D341Med (cell line): Measurements from ENCODE around the gene C1QTNF6.

Experiments
- DNase-seq: peaks from one replicate; pipeline ENCODE4 v3.0.0; 2012; ENCODE audit warnings: low spot score

C1QTNF6 gene

GRCh38 chr22:37190262-37190780 is 2.3 kb upstream of the C1QTNF6 start:
- DNase-seq: no peak

- no peak for DNase-seq
These were observed 937 bp upstream of the C1QTNF6 start for GRCh38 chr22:37188901-37189466.

DNA sequence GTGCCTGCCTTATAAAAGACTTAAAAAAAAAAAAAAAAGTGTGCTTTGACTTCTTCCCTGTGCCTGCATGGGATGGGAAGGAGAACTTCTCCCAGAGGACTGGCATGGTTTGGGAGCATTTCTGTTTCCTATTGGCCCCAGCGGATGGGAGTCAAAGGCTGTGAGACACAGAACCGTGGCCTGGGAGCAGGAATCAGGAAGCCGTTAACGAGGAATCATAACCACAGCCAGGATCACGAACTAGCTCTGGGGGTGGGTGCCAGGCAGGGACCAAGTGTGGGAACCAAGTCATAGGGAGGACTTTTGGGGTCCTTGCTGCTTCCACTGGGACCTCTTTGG is 526 bp downstream of the C1QTNF6 start:
- no peak for DNase-seq

DNA sequence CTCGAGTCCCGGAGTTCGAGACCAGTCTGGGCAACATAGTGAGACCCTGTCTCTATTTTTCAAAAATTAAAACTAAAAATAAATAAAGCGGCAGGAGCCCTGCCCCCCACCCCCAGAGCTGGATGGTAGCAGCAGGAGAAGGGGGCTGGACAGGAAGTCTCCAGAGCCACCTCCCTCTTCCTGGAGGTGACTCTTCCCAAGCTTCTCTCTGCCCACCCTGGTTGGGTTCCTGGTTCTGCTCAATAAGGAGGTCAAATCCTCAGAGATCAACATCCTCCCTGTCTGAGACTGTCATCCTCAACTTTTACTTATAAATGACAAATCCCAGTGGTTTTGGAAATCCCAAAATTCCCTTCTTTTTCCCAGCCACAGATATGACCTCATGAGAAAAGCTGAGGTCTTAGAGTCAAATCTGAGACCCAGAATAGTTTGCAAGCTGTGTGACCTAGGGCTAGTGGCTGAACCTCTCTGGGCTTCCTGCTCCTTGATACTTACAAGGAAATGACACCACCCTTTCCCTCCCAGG is 987 bp downstream of the C1QTNF6 start:
- DNase-seq: no peak

DNA sequence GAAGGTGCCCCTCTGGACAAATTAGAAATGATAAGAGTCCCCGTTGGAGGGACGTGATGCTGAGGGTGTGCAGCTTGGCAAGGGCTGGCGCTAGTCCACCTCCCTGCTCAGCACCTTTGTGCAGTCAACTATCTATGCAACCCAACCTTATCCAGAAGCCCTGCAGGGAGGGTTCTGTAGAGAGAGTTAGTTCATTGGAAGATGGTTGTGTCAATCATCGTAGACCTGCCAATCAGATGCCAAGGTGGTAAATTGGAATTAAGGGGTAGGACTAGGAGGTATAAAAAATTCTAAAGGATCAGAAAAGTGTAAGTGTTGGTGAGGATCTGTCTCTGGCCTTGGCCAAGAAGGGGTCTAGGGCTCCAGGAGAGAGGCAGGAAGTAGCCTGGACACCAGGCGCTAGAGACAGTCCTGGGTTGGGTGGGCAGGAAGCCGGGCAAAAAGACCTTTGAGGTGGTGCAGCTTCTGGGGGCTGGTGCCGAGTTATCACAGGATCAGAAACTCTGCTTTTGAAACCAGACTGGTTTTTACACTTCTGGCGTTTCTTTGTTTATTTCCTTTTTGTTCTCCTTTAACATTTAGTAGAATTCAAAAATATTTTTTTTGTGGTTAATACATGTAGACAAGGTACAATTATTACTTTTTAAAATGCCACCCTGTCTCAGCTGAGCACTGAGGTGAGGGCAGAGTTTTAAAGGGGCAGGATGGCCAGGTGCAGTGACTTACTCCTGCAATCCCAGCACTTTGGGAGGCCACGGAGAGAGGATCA is 1.6 kb downstream of the C1QTNF6 start:
- no peak for DNase-seq

GRCh38 chr22:37185646-37186227 is 2.3 kb downstream of the C1QTNF6 start:
- no peak for DNase-seq

DNA sequence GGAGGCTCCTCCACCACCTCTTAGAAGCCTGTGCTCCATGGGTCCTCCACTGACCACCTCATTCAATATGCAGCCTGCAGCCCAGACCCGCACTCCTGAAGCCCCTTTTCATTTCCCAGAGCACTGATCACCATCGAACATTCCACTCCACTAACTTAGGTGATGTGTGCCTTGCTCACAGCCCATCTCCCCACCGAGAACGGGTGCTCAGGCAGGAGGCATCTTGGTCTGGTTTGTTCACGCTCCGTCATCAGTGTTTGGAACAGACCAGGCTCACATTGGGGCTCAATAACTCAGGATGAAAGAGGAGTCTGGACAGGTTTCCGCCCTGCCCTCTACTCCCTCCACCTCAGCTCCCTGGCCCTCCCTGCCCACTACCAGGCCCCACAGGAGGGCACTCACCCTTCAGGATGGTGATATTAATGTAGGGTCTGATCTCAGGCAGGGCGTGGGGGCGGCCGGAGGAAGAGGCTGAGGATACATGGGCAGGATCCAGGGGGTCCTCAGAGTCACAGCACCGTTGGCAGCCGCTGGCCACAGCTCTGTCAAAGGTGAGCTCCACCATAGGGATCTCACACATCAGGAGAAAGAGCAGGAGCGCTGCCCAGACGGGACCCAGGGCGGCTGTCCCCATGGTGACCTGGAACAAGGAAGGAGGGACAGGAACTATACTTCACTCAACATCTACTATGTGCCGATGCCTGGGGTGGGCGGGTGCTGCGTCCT is 3.1 kb downstream of the C1QTNF6 start:
- no peak for DNase-seq

GRCh38 chr22:37184380-37184755 is 3.7 kb downstream of the C1QTNF6 start:
- no peak for DNase-seq

- DNase-seq: no peak
These were observed 4.3 kb downstream of the C1QTNF6 start for GRCh38 chr22:37183432-37184379.

DNA sequence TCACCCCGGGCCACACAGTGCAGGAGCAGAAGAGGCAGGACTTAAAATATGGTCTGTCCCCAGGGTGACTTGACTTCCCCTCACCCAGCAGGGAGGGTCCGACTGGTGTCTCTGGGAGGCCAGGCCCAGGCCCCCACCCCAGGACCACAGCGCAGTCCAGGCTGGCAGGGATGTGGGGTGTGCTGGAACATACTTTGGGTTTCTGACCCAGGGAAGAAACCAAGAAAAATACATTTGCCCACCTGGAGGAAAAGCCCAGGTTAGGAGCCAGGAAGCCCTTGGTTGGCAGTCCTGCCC is 5.2 kb downstream of the C1QTNF6 start:
- no peak for DNase-seq

DNA sequence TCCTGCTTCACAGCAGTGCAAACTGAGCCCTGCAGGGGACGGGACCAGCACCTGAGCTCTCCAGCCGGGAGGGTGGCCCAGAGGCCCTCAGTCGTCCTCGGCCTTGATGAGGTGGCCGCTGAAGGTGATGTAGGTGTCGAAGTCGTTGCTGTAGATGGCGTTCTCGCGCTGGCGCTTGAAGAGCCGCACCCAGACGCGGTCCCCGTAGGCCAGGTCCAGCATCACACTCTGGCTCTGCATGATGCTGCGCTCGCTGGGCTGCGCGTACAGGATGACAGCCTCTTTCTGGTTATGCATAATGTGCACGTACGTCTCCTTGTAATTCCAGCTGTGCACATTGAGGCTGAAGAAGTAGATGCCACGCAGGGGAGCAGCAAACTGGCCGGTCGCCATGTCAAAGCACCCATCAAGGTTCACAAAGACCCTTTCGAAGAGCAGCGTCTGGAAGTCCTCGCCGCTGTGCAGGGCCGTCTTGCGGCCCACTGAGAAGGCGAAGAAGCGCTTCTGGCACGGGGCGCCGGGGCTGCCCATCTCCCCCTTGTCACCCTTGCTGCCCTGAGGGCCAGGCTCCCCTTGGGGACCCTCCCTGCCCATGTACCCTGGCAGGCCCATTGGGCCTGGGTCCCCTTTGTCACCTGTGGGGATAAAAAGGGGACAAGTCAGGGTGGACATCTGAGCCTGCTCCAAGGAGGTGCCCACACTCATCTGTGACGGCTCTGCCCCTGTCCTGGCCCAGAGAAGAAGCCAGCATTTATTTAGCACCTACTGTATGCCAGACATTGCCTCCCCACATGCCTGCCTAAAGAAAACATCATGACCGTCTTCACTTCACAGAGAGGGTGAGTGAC is 5.7 kb downstream of the C1QTNF6 start:
- DNase-seq: no peak

- no peak for DNase-seq
These were observed 6.4 kb downstream of the C1QTNF6 start for GRCh38 chr22:37181681-37182080.

GRCh38 chr22:37180531-37181231 is 7.4 kb downstream of the C1QTNF6 start:
- no peak for DNase-seq

- no peak for DNase-seq
These were observed 8.2 kb downstream of the C1QTNF6 start for GRCh38 chr22:37179622-37180420.

DNA sequence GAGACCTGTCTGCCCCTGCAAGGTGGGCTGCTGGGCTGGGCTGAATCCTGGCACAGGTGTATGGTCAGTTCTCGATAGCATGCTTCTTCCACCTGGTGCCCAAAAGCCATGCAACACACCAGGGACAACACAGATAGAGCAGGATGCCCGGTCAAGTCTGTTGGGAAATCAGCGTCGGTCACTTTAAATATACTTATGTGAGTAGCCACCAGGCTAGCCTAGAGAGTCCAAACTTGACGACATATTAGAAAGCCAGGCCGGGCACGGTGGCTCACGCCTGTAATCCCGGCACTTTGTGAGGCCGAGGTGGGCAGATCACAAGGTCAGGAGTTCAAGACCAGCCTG is 8.9 kb downstream of the C1QTNF6 start:
- no peak for DNase-seq

- no peak for DNase-seq
These were observed 9.5 kb downstream of the C1QTNF6 start for GRCh38 chr22:37178350-37179125.

- no peak for DNase-seq
These were observed 10.3 kb downstream of the C1QTNF6 start for GRCh38 chr22:37177755-37178154.

DNA sequence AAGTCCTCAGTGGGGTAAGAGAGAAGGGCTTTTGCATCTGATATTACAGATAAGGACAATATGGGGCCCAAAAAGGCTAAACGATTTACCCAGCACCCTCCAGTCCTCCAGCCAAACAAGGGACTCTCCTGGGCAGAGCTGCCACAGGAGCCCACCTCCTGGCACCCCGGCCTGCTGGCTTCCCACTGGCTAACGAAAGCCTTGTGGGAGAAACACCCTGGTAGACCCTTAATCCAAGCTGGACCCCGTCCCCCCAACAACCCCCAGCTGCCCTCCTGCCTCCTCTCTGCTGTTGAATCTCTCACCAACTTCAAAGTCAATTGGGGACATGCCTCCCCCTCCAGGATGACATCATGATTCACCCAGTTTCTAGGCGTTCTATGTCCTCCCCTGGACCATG is 10.8 kb downstream of the C1QTNF6 start:
- no peak for DNase-seq
